Epidermal melanocyte (primary cell): Measurements from ENCODE around the gene NSFL1C.
"Not testable (repeated sequence)": the region's sequence is repeated elsewhere in the genome, so short reads cannot be mapped to it uniquely, and the experiment has no call there.

Experiments
- DNase-seq: peaks from one replicate; pipeline ENCODE4 v3.0.0; 2011; ENCODE audit warnings: low spot score; ENCODE audit not compliant: insufficient read length

The NSFL1C gene

GRCh38 chr20:1466211-1467081 lies at the start of gene NSFL1C:
Gene NSFL1C (minus strand): TSS chr20:1466849. CDS start chr20:1466824, 25 bp downstream.
- peak; percentile 85 for DNase-seq

DNA sequence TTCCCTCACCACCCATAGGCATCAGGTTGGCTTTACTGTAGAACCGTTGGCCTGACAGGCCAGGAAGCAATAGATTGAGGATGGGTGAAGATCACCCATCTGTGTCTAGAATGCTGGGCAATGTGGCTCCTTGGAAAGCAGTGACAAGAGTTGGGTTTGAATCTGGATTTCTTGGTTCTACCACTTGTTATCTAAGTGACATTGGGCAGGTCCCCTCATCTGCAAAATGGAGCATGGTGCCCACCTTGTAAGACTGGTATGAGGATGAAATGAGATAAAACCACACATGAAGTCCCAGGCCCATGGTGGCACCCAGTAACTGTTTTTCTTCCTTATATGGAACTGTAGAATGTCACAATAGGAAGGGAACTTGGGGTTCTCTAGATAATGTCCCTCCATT lies 47.2 kb upstream of the NSFL1C start:
- no peak for DNase-seq

DNA sequence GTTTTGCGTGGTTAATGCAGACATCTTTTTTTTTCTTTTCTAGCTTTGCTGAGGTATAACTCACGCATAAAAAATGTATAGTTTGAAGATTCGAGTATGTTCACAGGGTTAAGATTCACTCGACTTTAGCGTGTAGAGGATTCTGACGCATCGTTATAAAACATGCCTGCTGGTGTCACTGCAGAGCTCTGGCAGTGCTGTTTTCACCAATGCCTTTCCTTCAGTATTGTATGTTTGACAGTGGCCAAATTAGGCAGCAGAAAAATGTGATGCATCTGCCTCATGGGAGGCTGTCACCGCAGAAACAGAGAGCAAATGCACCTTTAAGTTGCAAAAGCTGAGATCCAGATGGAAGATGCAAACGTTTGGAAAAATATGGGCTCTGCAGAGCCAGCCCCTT lies 42.6 kb upstream of the NSFL1C start:
- DNase-seq = no peak

DNA sequence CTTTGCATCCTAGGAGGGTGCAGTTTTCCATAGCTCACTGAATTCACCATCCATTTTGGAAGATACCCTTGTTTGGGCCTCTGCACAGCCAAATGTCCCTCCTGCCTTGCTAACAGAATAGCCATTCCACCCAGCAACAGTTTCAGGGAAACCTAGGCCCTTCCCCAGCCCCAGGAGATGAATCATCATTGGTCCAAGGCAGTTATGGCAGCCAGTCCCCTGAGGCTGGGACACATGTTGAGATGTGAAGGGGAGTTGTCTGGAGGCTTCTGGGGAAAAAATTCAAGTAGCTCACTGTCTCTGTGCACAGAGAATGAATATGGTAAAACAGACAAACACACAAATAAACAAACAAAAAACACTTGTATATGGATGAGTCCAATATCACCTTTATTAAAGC lies 41.9 kb upstream of the NSFL1C start:
- DNase-seq = no peak

DNA sequence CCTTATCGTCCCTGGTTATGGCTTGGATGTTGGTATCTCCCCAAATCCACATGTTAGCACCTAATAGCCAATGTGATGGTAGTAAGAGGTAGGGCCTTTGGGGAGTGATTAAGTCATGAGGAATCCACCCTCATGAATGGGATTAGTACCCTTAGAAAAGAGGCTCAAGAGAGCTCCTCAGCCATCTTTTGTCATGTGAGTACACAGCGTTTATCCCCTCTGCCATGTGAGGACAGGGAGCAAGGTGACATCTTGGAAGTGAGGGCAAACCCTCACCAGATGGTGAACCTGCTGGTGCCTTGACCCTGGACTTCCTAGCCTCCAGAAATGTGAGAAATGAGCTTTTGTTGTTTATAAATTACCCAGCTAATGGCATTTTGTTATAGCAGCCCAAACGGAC lies 40.6 kb upstream of the NSFL1C start:
- no peak for DNase-seq

GRCh38 chr20:1505871-1506270 lies 39.2 kb upstream of the NSFL1C start:
- DNase-seq = no peak

GRCh38 chr20:1505361-1505760 lies 38.7 kb upstream of the NSFL1C start:
- no peak for DNase-seq

- DNase-seq = peak; percentile 66
Observed at GRCh38 chr20:1503564-1504227, 37.0 kb upstream of the NSFL1C start.

DNA sequence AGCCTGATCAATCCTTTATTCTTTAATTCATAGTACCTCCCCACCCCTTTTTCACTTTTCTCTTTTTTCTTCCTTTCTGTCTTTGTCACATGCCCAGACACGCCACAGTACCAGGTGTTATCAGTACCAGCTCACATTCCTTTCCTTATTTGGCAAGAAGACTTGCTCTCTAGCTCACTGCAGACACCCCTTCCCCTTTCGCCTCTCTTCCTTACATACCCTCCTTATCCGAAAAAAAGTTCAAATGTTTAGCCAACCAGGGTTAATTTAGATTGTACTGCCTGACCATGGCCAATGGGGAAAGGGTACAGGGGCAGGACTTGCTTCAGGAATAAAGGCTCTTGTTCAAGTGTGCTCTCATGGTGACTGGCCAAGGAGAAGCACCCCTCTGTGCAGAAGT lies 33.8 kb upstream of the NSFL1C start:
- DNase-seq = no peak

- DNase-seq = no peak
Observed at GRCh38 chr20:1499528-1500420, 33.1 kb upstream of the NSFL1C start.

- DNase-seq = not testable (repeated sequence)
Observed at GRCh38 chr20:1497371-1497770, 30.7 kb upstream of the NSFL1C start.

DNA sequence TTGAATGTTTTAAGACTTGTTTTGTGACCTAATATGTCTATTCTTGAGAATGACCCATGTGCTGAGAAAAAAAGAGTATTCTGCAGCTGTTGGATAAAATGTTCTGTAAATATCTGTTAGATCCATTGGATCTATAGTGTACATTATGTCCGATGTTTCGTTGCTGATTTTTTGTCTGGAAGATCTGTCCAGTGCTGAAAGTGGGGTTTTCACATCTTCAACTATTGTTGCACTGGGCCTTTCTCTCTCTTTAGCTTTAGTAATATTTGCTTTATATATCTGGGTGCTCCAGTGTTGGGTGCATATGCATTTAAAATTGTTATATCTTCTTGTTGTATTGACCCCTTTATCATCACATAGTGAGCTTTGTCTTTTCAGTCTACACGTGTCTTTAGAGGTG lies 30.3 kb upstream of the NSFL1C start:
- no peak for DNase-seq

- DNase-seq = no peak
Observed at GRCh38 chr20:1494436-1494835, 27.8 kb upstream of the NSFL1C start.

DNA sequence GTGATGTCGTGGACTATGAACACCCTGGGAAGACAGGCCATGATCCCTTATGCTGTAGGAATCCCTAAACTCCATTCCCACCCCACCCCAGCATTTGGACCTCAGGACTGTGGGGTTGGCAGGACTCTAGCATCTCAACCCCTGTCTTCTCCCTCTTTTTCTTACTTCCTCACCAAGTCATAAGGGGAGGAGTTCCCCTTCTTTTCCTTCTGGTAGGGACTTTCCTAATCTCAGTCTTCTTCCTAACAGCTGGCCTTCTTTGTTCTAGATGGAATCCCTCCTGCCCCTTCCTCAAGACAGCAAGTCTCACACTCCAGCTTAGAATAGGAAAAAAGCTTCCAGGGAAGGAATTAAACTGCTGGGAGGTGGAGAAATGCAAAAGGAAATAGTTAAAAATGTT lies 26.9 kb upstream of the NSFL1C start:
- DNase-seq = no peak

- no peak for DNase-seq
Observed at GRCh38 chr20:1491860-1492642, 25.4 kb upstream of the NSFL1C start.

DNA sequence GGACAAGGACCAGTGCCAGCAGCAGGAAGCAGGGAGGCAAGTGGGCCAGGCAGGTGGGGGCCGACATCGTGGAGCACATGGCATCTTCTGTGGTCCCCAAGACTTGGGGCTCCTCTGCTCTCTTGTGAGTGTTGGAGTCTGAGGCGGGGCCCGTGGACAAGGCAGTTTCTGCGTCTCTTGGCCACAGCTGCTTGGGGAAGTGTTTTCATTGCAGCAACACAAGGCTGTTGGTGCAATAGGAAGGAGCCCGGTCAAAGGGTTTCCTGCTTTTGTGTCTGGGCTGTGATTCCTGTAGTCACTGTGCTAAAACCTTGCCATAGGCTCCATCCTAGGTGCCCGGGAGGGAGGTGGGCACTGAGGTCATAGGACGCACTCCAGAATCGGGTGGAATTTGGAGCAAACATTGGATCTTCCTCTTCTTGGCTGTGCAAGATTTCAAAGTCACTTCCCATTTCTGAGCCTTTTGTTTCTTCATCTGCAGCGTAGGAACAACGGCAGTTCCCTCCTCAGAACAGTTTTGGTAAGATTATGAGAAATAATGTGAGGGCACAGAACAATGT lies 24.7 kb upstream of the NSFL1C start, which contains the start of gene SIRPB2:
Gene SIRPB2 (minus strand): TSS at position 140 of the 560 bp plus-strand sequence. CDS start 61 bp downstream, at position 79.
- no peak for DNase-seq

DNA sequence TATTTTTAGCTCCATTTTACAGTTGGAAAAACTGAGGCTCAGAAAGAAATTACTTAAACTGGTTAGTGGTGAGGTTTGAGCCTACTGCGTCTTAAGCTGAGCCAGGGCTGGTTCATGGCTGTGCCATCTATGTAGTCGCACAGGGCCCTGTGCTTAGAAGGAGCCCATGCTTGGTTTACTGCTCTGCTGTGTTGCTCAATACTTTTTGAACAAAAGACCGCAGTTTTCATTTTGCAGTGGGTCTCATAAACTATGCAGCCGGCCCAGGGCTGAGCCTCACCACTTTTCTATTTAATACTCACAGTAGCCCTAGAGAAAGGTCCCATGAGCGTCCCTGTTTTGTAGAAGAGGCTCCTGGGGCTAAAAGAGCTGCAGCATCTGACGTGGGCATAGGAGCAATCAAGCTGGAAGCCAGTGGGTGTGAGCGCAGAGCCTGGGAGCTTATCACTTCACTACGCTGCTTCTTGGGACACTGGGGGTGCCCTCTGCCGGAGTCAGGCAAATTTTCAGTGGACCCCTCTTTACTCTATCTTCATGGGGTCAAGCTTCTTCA lies 24.1 kb upstream of the NSFL1C start:
- DNase-seq = no peak

DNA sequence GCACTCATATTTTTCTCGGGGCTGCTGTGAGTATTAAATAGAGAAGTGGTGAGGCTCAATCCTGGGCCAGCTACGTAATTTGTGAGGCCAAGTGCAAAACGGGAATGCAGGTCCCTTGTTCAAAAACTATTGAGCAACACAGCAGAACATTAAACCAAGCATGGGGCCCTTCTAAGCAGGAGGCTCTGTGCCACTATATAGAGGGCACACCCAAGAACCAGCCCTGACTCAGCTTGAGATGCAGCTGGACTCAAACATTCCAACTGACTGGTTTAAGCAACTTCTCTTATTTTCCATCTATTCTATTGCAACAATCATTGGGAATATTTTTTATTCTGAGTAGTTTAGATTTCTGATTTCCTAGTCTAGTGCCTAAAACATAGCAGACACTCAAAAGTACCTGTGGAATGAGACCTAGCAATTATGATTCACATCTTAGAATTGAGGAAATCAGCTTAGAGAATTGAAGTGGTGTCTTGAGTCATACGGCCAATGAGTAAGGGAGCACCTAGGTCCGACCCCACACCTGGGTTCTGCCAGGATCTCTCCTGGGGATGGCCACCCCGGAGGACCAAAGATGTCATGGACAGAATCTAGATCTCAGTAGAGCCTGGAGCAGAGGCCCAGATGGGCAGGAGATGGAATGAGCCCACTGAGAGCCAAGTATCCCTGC lies 23.3 kb upstream of the NSFL1C start:
- DNase-seq = no peak

DNA sequence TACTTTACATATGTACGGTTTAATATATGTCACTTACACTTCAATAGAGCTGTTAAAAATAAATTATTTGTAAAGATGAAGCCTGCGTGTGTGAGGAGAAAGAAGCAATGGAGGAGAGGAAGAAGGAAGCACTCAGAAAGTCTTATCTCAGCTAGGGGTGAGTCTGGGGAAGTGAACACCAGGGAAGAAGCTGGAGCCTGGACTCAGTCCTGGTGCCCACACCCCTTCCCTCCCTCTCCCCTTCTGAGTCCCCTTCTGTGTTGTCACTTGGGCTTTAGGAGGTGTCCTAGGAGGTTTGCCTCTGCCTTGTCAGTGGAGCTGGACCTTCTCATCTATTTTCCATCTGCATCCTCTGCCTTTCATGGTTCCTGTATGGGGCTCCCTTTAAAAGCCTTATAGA lies 22.7 kb upstream of the NSFL1C start:
- no peak for DNase-seq

- no peak for DNase-seq
Observed at GRCh38 chr20:1486566-1486965, 19.9 kb upstream of the NSFL1C start.
